Germinal center (tissue), 1 donor: ENCODE results near the gene DNAH9.

Experiments used
- DNase-seq: peaks from one replicate; pipeline ENCODE4 v3.0.0; 2012; ENCODE audit warnings: mixed read lengths, low spot score

DNAH9 gene, protein sequence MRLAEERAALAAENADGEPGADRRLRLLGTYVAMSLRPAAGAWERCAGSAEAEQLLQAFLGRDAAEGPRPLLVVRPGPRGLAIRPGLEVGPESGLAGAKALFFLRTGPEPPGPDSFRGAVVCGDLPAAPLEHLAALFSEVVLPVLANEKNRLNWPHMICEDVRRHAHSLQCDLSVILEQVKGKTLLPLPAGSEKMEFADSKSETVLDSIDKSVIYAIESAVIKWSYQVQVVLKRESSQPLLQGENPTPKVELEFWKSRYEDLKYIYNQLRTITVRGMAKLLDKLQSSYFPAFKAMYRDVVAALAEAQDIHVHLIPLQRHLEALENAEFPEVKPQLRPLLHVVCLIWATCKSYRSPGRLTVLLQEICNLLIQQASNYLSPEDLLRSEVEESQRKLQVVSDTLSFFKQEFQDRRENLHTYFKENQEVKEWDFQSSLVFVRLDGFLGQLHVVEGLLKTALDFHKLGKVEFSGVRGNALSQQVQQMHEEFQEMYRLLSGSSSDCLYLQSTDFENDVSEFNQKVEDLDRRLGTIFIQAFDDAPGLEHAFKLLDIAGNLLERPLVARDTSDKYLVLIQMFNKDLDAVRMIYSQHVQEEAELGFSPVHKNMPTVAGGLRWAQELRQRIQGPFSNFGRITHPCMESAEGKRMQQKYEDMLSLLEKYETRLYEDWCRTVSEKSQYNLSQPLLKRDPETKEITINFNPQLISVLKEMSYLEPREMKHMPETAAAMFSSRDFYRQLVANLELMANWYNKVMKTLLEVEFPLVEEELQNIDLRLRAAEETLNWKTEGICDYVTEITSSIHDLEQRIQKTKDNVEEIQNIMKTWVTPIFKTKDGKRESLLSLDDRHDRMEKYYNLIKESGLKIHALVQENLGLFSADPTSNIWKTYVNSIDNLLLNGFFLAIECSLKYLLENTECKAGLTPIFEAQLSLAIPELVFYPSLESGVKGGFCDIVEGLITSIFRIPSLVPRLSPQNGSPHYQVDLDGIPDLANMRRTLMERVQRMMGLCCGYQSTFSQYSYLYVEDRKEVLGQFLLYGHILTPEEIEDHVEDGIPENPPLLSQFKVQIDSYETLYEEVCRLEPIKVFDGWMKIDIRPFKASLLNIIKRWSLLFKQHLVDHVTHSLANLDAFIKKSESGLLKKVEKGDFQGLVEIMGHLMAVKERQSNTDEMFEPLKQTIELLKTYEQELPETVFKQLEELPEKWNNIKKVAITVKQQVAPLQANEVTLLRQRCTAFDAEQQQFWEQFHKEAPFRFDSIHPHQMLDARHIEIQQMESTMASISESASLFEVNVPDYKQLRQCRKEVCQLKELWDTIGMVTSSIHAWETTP (N-terminal part only)

GRCh38 chr17:11598274-11599221, at the start of gene DNAH9:
TSS of gene DNAH9 (plus strand) at chr17:11598470. CDS start at chr17:11598499, 29 bp downstream.
- peak; percentile 8 for DNase-seq

DNA sequence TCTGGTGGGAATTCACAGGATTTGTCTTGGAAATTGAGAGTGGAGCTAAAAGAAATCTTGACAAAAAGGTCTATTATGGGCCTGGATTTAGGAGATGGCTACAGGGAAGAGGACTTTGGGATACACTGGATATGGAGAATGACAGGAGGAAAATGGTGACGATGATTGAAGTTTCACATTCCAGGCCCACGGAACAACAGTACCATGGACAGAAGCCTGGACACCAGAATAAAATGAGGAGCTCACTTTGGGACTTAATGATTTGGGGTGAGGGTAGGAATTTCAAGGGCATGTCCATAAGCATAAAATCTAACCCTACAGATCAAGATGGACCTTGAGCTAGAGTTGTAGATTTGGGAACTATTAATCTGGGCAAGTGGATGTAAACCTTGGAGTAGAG, 47.8 kb upstream of the DNAH9 start:
- DNase-seq: no peak

- no peak for DNase-seq
These were observed 46.8 kb upstream of the DNAH9 start for GRCh38 chr17:11551442-11551841.

DNA sequence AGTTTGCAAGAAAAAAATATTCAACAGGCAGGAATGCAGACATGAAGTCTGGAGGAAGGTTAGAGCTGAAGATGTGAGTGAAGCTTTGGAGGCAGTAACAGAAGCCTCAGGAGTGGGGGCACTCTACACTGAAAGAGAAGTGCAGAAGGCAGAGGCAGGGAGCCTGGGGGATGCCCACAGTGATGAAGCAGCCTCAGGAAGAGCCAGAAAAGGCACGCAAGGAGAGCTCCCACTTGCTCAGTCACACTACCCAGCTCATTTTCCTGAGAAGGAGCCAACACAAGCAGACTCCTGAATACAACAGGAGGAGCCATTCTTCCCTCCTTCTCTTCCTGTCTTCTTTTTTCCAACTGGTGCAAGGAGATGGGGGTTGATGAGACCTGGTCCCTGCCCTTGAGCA, 45.1 kb upstream of the DNAH9 start:
- no peak for DNase-seq

DNA sequence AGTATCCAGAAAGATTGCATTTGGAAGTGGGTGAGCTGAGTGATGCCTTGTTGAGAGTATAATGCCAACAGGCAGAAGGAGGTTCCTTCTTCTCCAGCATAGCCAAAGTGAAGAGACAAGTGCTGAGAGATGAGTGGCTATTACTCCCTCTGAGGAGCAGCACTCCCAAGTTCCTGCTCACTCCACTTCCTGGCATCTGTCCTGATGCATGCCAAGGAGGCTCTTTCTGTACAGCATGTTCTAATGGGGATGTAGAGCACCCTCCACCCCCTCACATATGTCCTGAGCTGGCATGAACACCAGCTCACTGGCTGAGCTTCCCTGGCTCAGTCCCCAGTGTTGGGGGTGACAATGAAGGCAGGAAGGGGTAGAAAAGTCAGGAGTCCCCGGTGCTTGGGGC, 44.2 kb upstream of the DNAH9 start:
- no peak for DNase-seq

GRCh38 chr17:11554542-11554941, 43.7 kb upstream of the DNAH9 start:
- no peak for DNase-seq

- DNase-seq: no peak
These were observed 42.7 kb upstream of the DNAH9 start for GRCh38 chr17:11555530-11555929.

DNA sequence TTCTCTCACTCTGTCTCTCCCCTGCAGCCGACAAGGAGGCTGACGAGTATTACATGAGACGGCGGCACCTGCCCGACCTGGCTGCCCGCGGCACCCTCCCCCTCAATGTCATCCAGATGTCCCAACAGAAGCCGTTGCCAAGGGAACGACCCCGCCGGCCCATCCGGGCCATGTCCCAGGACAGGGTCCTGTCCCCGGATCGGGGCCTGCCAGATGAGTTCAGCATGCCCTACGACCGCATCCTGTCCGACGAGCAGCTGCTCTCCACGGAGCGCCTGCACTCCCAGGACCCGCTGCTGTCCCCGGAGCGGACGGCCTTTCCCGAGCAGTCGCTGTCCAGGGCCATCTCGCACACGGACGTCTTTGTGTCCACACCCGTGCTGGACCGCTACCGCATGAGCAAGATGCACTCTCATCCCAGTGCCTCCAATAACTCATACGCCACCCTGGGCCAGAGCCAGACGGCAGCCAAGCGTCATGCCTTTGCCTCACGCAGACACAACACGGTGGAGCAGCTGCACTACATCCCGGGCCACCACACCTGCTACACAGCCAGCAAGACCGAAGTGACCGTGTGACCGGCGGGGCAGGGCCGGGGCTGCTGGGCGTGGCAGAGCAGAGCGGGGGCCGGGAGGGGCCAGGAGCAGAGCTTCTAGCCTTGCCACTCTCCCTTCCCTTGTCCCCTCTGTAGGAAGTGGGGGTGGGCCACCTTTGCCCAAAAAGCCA, 40.4 kb upstream of the DNAH9 start:
- no peak for DNase-seq

DNA sequence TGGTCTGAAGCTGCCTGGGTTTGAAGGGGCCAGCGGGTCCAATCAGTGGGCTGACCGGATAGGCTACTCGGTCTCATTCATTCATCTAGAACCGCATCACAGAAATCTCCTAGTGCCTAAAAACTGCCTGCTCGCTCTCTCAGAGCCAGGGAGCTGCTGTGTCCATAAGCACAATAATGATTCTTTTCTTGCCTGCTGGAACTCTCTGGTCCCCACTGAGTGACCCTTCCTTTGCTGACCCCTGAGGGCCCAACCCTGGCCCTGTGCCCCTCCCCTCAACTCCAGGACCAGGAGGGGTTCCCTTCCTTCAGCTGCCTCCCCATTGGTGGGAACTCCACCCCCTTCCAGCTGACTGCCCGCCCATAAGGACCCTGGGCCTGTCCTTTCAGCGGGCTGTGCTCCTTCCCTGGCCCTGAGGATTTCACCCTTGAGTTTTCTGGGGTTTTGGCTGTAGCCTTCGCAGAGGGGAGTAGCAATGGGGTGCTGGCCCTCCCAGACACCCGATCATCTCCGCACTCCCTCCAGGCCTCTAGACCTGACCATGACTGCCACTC, 39.5 kb upstream of the DNAH9 start:
- DNase-seq: no peak

GRCh38 chr17:11559601-11560000, 38.7 kb upstream of the DNAH9 start:
- no peak for DNase-seq

GRCh38 chr17:11561281-11561680, 37.0 kb upstream of the DNAH9 start:
- no peak for DNase-seq

GRCh38 chr17:11561702-11562101, 36.6 kb upstream of the DNAH9 start:
- no peak for DNase-seq

DNA sequence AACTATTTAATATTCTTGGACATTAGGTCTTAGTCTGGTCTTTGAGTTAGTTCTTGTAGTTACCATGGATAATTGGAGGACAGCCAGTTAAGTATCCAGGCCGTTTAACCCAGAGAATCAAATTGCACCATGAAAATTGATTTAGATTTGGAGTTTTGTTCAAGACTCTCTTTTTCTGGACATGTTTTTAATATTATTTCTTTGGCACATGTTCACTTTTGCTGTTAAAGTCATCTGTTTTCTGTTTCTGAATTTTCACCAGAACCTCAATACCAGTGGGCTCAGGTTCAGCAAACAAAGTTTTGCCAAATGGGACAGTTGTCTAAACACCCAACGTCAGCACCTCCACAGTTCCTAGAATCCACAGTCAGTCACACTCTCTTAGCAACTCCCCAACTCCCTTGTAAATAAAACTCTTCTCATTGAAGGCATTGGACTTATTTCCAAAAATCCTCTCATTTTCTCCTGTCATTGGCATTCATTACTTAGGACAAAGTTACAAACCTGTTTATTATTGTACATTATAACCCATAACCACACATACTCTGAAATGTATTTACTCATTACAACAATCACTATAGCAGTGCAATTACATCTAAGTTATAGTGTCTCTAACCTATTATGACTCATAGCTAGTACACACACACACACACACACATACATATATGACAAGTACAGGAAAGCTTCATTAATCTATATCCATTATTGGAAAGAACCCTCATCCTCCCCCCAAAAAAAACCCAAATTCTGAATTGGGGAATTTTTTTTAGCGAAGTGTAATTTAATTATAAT, 33.5 kb upstream of the DNAH9 start:
- no peak for DNase-seq

GRCh38 chr17:11565591-11565990, 32.7 kb upstream of the DNAH9 start:
- DNase-seq: no peak

DNA sequence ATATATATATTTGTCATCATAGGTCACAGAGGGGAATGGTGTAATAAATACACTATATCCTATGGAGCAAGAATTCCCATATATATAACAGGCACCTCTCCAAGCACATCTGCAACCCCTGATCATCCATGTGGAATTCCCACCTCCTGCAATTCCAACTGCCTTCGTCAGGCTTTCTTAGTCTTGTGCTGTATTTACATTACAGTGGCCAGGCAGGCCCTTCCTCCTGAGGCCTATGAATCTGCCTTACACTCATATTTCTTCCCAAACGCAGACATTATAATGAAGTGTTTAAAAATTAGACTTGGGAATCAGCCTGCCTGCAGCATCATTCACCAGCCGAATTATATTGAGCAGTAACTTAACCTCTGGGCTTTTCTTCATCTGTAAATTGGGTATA, 19.3 kb upstream of the DNAH9 start:
- no peak for DNase-seq

- DNase-seq: no peak
These were observed 17.6 kb upstream of the DNAH9 start for GRCh38 chr17:11580677-11581076.

DNA sequence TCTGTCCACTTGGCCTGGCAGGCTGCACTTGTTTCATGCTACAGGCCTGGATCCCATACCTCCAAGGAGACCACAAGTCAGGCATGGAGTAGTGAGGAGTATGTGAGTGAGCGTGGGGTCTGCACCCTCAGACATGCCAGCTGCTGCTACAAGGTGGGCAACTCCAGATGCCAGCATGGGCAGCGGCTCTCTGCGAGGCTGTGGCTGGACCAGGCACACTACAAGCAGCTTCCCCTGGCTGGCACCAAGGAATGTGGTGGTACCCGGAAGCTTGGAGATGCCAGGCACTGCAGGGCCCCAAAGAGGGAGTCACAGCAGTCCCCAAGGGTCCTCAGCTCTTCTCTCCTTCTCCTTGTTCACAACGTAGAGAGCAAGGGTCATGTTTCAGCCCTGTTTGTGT, 16.1 kb upstream of the DNAH9 start:
- no peak for DNase-seq

DNA sequence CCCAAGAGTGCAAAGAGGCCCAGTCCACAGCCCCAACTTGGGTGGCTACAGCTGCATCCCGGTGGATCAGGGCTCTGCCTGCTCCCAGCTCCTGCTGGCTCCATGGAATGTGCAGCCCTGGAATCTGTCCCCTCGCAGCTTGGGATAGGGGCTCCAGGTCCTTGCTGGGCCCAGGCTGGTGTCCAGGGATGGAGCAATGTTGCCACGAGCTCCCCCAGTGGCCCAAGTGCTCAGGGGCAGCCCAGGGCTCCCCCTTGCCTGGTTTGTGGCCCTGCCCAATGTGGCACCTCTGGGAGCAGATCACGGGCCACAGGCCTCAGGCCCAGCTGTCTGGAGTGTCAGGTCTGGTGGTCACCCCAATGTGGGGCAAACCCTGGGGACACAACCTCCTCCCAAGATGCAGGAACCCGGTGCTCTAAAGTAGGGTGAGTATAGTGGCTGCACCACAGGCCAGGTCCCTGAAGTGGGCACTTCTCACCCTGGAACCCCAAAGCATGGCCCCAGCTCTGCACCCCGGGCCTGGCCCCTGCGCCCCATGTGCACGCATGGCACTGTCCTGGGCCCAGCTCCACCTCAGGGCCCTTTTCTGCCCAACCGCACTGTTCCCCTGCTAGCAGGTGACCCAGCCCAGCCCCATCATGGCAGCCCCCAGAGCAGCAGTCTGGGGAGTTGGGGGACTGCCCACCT, 14.8 kb upstream of the DNAH9 start:
- no peak for DNase-seq

- no peak for DNase-seq
These were observed 8.6 kb upstream of the DNAH9 start for GRCh38 chr17:11589716-11590115.
